Activated CD4-positive, alpha-beta T cell treated with anti-CD3 and anti-CD28 coated beads, Interleukin-2, amount 10 ng/mL, durations not matched to agents 24 days and 14 days (primary cell): ENCODE data around the gene ZCRB1. TPM values are rescaled to one million over a fixed set of nuclear protein-coding genes. Genes with fewer than 3 reads are reported as not detected.

ENCODE experiments used
- DNase-seq: peaks from one replicate; pipeline ENCODE4 v3.0.0; 2022
- H3K27ac Mint-ChIP-seq: one replicate; pipeline ENCODE4 v1.8.0; 2022; ENCODE audit warnings: mild to moderate bottlenecking, mixed read lengths
- H3K27me3 Mint-ChIP-seq: one replicate; pipeline ENCODE4 v1.8.0; 2022; ENCODE audit warnings: mixed read lengths
- H3K36me3 Mint-ChIP-seq: one replicate; pipeline ENCODE4 v1.8.0; 2022; ENCODE audit warnings: low read depth, mild to moderate bottlenecking, mixed read lengths
- H3K4me1 Mint-ChIP-seq: one replicate; pipeline ENCODE4 v1.8.0; 2021; ENCODE audit warnings: mixed read lengths
- H3K4me3 Mint-ChIP-seq: one replicate; pipeline ENCODE4 v1.8.0; 2022; ENCODE audit warnings: mild to moderate bottlenecking, moderate library complexity, mixed read lengths
- H3K9me3 Mint-ChIP-seq: one replicate; pipeline ENCODE4 v1.8.0; 2021; ENCODE audit warnings: mixed read lengths
- intact Hi-C: fragments of 100-400 bp; cut with micrococcal nuclease; formaldehyde crosslinking; loops from one replicate; pipeline ENCODE4 v1.15.1; 2023
- total RNA-seq: library from RNA; stranded (reverse); gene quantifications from 2 replicates; pipeline ENCODE4 v1.2.3, GENCODE V29; 2022

ZCRB1 gene
- total RNA-seq, 1 donor from 2014 or later = 55.8 TPM

- Mint-ChIP-seq H3K27ac (no peak overlapping the region), H3K27me3 (peaks cover 4% of the 10 kb centered on the region), H3K4me1 (peaks cover 2% of the 10 kb centered on the region), H3K9me3 (no peaks in the 10 kb centered on the region), H3K4me3 (no peak overlapping the region), H3K36me3 (no peaks in the 10 kb centered on the region)
- intact Hi-C loops = no loop called here
- DNase-seq = no peak
Observed at GRCh38 chr12:42282294-42282693, 43.6 kb downstream of the ZCRB1 start.

DNA sequence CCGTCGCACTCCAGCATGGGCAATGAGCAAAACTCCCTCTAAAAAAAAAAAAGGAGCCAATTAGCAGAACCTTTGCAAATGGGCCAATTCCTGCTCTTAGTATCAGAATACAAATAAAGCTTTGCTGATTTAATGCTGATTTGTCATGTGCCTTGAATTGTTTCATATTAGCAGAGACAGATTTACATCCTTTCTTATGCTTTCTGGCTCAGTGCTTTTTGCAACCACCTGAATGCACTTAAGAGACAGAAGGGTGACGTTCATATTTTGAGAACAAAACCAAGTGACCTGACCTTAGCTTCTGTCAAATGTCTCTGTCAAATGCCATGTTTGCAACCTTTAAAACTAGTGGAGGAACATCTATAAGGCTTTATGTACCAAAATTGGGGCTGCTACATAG lies 44.0 kb downstream of the ZCRB1 start:
- Mint-ChIP-seq H3K36me3 (no peaks in the 10 kb centered on the region), H3K4me3 (no peak overlapping the region), H3K27me3 (peaks cover 6% of the 10 kb centered on the region), H3K27ac (no peak overlapping the region), H3K4me1 (peaks cover 2% of the 10 kb centered on the region), H3K9me3 (no peaks in the 10 kb centered on the region)
- DNase-seq = no peak
- intact Hi-C loops = no loop called here

- Mint-ChIP-seq H3K27me3 (peaks cover 6% of the 10 kb centered on the region), H3K4me3 (no peak overlapping the region), H3K4me1 (peaks cover 2% of the 10 kb centered on the region), H3K27ac (no peak overlapping the region), H3K9me3 (no peaks in the 10 kb centered on the region), H3K36me3 (no peaks in the 10 kb centered on the region)
- intact Hi-C loops = no loop called here
- DNase-seq = no peak
Observed at GRCh38 chr12:42281278-42281677, 44.6 kb downstream of the ZCRB1 start.

DNA sequence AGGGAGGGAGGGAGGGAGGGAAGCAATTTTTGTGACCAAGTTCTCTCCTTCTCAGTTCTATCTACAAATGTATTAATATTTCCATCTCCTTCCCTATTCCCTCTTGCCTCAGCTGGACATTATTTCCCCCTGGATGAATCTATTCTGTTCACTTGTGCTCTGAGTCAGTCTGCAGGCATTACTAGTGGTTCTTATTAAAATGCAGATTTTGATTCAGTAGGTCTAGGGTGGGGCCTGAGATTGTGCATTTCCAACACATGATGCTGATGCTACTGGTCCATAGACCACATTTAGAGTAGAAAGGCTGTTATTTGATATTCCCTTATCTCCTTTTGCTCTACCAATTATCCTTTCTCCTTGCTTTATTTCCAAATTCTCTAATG lies 47.8 kb downstream of the ZCRB1 start:
- no peaks in the 10 kb centered on the region for H3K36me3 Mint-ChIP-seq
- DNase-seq = no peak
- H3K4me1 Mint-ChIP-seq = no peaks in the 10 kb centered on the region
- intact Hi-C loops = no loop called here
- H3K9me3 Mint-ChIP-seq = no peaks in the 10 kb centered on the region
- no peak overlapping the region for H3K4me3 Mint-ChIP-seq
- no peak overlapping the region for H3K27ac Mint-ChIP-seq
- peaks cover 4% of the 10 kb centered on the region for H3K27me3 Mint-ChIP-seq

GRCh38 chr12:42277396-42278127 lies 48.3 kb downstream of the ZCRB1 start:
- Mint-ChIP-seq H3K4me1 (no peaks in the 10 kb centered on the region), H3K9me3 (peaks cover 5% of the 10 kb centered on the region), H3K4me3 (no peak overlapping the region), H3K27ac (no peak overlapping the region), H3K36me3 (no peaks in the 10 kb centered on the region), H3K27me3 (peaks cover 4% of the 10 kb centered on the region)
- no peak for DNase-seq
- intact Hi-C loops = no loop called here

DNA sequence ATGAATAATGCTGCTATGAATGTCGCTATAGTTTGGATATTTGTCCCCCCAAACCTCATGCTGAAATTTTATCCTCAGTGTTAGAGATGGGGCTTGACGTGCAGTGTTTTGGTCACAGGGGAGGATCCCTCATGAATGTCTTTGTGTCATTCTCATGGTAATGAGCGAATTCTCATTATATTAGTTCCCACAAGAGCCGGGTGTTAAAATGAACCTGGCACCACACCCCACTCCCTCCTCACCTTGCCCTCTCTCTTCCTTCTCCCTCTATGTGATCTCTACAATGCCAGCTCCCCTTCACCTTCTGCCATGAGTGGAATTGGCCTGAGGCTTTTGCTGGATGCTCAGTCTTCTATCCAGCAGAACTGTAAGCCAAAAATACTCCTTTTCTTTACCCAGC lies 50.4 kb downstream of the ZCRB1 start:
- H3K9me3 Mint-ChIP-seq = peaks cover 6% of the 10 kb centered on the region
- no peak overlapping the region for H3K27ac Mint-ChIP-seq
- intact Hi-C loops = no loop called here

DNA sequence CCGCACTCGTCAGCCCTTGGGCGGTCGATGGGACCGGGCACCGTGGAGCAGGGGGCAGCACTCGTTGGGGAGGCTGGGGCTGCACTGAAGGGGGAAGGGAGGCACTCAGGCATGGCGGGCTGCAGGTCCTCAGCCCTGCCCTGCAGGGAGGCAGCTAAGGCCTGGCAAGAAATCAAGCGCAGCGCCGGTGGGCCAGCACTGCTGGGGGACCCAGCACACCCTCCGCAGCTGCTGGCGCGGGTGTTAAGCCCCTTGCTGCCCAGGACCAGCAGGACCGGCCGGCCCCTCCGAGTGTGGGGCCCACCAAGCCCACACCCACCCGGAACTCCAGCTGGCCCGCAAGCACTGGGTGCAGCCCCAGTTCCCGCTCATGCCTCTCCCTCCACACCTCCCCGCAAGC lies 52.2 kb downstream of the ZCRB1 start:
- no peak overlapping the region for H3K4me3 Mint-ChIP-seq
- peaks cover 6% of the 10 kb centered on the region for H3K9me3 Mint-ChIP-seq
- intact Hi-C loops = no loop called here
- H3K4me1 Mint-ChIP-seq = peaks cover 4% of the 10 kb centered on the region
- no peak for DNase-seq
- H3K27ac Mint-ChIP-seq = no peak overlapping the region
- H3K36me3 Mint-ChIP-seq = no peaks in the 10 kb centered on the region
- H3K27me3 Mint-ChIP-seq = peaks cover 8% of the 10 kb centered on the region

More for the DNA sequence above, 50.4 kb downstream of the ZCRB1 start:
- no peak for DNase-seq
- Mint-ChIP-seq H3K36me3 (no peaks in the 10 kb centered on the region), H3K4me1 (peaks cover 4% of the 10 kb centered on the region), H3K27me3 (peaks cover 8% of the 10 kb centered on the region), H3K4me3 (no peak overlapping the region)

GRCh38 chr12:42270596-42270995 lies 55.3 kb downstream of the ZCRB1 start:
- peaks cover 4% of the 10 kb centered on the region for H3K4me1 Mint-ChIP-seq
- DNase-seq = no peak
- intact Hi-C loops = no loop called here
- no peaks in the 10 kb centered on the region for H3K36me3 Mint-ChIP-seq
- peaks cover 3% of the 10 kb centered on the region for H3K27me3 Mint-ChIP-seq
- H3K4me3 Mint-ChIP-seq = no peak overlapping the region
- H3K9me3 Mint-ChIP-seq = peaks cover 9% of the 10 kb centered on the region
- no peak overlapping the region for H3K27ac Mint-ChIP-seq

- Mint-ChIP-seq H3K36me3 (no peaks in the 10 kb centered on the region), H3K4me3 (no peak overlapping the region), H3K9me3 (peaks cover 4% of the 10 kb centered on the region), H3K27ac (no peak overlapping the region), H3K4me1 (peaks cover 4% of the 10 kb centered on the region), H3K27me3 (peaks cover 5% of the 10 kb centered on the region)
- intact Hi-C loops = no loop called here
- DNase-seq = no peak
Observed at GRCh38 chr12:42267413-42268190, 58.3 kb downstream of the ZCRB1 start.

GRCh38 chr12:42266579-42267230 lies 59.2 kb downstream of the ZCRB1 start:
- no peak for DNase-seq
- H3K36me3 Mint-ChIP-seq = no peaks in the 10 kb centered on the region
- peaks cover 3% of the 10 kb centered on the region for H3K9me3 Mint-ChIP-seq
- no peak overlapping the region for H3K4me3 Mint-ChIP-seq
- intact Hi-C loops = no loop called here
- peaks cover 4% of the 10 kb centered on the region for H3K4me1 Mint-ChIP-seq
- no peak overlapping the region for H3K27ac Mint-ChIP-seq
- H3K27me3 Mint-ChIP-seq = peaks cover 5% of the 10 kb centered on the region

- no peak overlapping the region for H3K4me3 Mint-ChIP-seq
- H3K27me3 Mint-ChIP-seq = peaks cover 2% of the 10 kb centered on the region
- no peak overlapping the region for H3K27ac Mint-ChIP-seq
Observed at GRCh38 chr12:42262271-42262670, 63.6 kb downstream of the ZCRB1 start.

More at GRCh38 chr12:42262271-42262670, 63.6 kb downstream of the ZCRB1 start:
- DNase-seq = no peak
- Mint-ChIP-seq H3K36me3 (no peaks in the 10 kb centered on the region), H3K9me3 (peaks cover 3% of the 10 kb centered on the region), H3K4me1 (no peaks in the 10 kb centered on the region)
- intact Hi-C loops = no loop called here

Other genes with a start within 250 kb of the ZCRB1 start
- 10.5 TPM in 2 replicates for gene GXYLT1, start 181.2 kb downstream of the ZCRB1 start, total RNA-seq
- gene YAF2, start 87.8 kb downstream of the ZCRB1 start, total RNA-seq = 40.7 and 47.1 TPM in 2 replicates
- 92.3 and 97.5 TPM in 2 replicates for gene PPHLN1, start 73 bp upstream of the ZCRB1 start, total RNA-seq